GM12864 (cell line): ENCODE measurements around the gene PCNT.

Experiments used
- DNase-seq: peaks from one replicate; pipeline ENCODE4 v3.0.0-alpha.2; 2011; ENCODE audit warnings: low read depth
- H3K4me3 ChIP-seq: 2 replicates; pipeline ENCODE4 v1.5.1; 2011; ENCODE audit warnings: mild to moderate bottlenecking, low read depth, low read length, control low read depth
- CTCF ChIP-seq: IDR thresholded peaks from 2 replicates; pipeline ENCODE4 v1.5.1; 2011; ENCODE audit warnings: low read depth, mild to moderate bottlenecking, moderate library complexity, low read length, control low read depth, inconsistent platforms; ENCODE audit errors: missing control alignments

Gene PCNT

GRCh38 chr21:46424039-46424591 lies 100.2 kb downstream of the PCNT start:
- no peak overlapping the region for H3K4me3 ChIP-seq
- no peak for TF ChIP-seq CTCF
- no peak for DNase-seq

GRCh38 chr21:46424621-46425020 lies 100.7 kb downstream of the PCNT start:
- no peak overlapping the region for H3K4me3 ChIP-seq
- no peak for DNase-seq

GRCh38 chr21:46425041-46425440 lies 101.1 kb downstream of the PCNT start:
- no peak for DNase-seq
- H3K4me3 ChIP-seq, result no peak overlapping the region
- TF ChIP-seq CTCF, result no peak

More at GRCh38 chr21:46424621-46425020, 100.7 kb downstream of the PCNT start:
- no peak for TF ChIP-seq CTCF

GRCh38 chr21:46425571-46425970 lies 101.6 kb downstream of the PCNT start:
- DNase-seq, result no peak
- H3K4me3 ChIP-seq, result no peak overlapping the region
- no peak for TF ChIP-seq CTCF

- no peak for TF ChIP-seq CTCF
- DNase-seq, result no peak
These were observed 102.5 kb downstream of the PCNT start for GRCh38 chr21:46426313-46427046.

GRCh38 chr21:46427516-46427915 lies 103.6 kb downstream of the PCNT start:
- no peak for DNase-seq
- H3K4me3 ChIP-seq, result no peak overlapping the region
- TF ChIP-seq CTCF, result no peak

More at GRCh38 chr21:46426313-46427046, 102.5 kb downstream of the PCNT start:
- H3K4me3 ChIP-seq, result no peak overlapping the region

GRCh38 chr21:46428286-46428685 lies 104.3 kb downstream of the PCNT start:
- no peak for TF ChIP-seq CTCF
- H3K4me3 ChIP-seq, result no peak overlapping the region
- DNase-seq, result no peak
